HG03045 (cell line): ENCODE results near the gene FUT9.

Source experiments
- ATAC-seq: cut with Tn5 transposase; IDR thresholded peaks from one replicate; pipeline ENCODE4 v1.9.1; 2021; ENCODE audit warnings: mild to moderate bottlenecking, moderate library complexity; ENCODE audit not compliant: unreplicated experiment

FUT9 gene

DNA sequence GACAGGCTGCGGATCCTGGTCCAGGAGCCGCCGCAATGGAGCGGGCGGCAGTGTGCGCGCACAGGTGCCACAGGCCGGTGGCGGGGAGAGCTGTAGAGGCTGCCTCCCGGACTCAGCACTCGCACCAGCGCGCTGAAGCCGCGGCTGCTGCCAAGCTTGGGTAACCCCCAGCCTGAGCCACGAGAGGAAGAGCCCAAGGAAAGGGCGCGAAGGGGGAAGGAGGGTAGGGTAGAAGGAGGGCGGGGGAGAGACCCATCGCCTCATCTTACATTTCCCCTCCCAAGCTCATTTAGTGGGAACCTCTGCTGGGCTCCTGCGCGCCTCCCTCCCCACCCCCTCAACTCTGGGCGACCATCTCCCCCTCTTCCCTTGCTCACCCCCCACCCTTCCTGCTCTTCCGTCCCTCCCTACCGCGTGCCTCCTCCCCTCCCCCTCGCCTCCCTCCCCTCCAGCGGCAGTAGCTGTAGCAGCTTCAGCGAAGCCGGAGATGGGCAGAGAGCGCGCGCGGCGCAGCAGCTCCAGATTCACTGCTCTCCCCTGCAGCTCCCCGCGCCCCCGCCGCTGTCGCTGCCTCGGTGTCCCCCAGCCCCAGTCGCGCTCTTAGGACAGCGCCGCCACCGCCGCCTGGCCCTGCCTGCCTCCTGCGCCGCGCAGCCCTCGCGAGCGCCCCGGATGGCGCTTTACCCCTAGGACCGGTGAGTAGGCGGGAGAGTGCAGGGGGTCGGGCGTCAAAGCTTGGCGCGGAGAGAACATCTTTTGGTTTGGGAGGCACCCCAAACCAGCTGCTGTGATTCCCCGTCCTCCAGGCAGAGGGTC lies at the start of gene FUT9:
Gene FUT9, plus strand, starts transcription at position 457 of the 816 bp plus-strand sequence. CDS start 187,182 bp downstream, outside the sequence.
- no peak for ATAC-seq

DNA sequence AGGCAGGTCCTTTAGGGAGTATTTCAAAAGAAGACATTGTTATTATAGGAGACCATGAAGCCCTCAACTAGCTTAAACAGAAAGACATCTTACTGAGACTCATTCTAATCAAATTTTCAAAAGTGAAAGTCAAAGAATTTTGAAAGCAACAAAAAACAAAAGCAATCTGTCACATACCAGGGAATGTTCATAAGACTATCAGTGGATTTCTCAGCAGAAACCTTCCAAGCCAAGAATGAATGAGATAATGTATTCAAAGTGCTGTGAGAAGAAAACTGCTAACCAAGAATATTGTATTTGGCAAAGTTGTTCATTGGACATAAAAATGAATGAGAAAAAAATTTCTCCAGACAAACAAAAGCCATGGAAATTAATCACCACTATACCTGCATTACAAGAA lies 48.2 kb upstream of the FUT9 start:
- ATAC-seq, result no peak

- no peak for ATAC-seq
Measured at GRCh38 chr6:95973976-95974375, 41.8 kb upstream of the FUT9 start.

GRCh38 chr6:95978230-95978629 lies 37.5 kb upstream of the FUT9 start:
- ATAC-seq, result no peak

- no peak for ATAC-seq
Measured at GRCh38 chr6:95991906-95992305, 23.9 kb upstream of the FUT9 start.

DNA sequence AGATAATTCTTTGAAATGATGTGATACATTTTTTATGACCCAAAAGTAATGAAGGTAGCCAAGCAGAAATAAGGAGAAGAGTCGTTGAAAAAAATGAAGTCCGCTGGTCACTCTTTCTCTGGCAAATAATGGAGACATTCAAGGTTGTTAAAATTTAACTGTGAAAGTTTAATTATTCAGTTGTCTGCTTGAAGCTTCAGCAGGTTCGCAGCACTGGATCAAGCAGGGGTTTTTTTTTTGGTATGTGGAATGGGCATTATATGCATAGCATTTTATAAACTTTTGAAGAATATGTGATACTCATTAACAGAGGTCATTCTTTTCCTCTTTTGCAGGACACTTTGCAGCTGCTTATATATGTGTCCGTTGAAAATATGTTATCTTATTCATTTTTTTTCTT lies 21.6 kb upstream of the FUT9 start:
- no peak for ATAC-seq

- ATAC-seq, result no peak
Measured at GRCh38 chr6:95998133-95998532, 17.6 kb upstream of the FUT9 start.

DNA sequence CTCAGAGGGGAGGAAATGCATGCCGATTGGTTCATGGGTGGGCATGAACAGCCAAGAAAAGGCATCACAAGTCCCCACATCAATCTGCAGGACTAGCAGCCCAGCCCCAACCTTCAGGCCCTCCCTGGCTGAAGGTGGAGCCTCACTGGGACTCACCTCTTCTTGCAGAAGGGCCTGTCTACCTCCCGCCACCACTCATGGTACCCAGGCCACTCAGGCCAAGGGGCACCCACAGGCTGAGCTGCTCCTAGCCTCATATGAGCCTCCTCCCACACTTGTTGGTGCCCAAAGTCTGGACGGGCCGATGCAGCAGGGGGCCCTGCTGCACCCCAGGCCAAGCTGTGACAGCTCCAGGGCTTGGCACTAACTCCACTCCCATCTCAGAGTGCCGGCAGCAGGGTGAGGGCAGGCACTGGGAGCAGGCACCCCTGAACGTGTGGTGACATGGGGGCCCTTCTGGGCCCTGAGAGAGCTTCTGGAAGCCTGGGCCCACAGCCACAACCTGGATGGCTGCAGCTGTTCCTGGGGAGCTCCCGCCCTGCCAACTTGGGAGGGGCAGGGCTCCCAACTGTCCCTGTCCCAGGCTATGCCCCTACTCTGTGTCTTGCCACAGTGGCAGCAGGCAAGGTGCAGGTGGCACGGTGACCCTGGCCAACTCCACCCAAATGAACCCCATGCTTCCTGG lies 13.7 kb upstream of the FUT9 start:
- ATAC-seq, result no peak

DNA sequence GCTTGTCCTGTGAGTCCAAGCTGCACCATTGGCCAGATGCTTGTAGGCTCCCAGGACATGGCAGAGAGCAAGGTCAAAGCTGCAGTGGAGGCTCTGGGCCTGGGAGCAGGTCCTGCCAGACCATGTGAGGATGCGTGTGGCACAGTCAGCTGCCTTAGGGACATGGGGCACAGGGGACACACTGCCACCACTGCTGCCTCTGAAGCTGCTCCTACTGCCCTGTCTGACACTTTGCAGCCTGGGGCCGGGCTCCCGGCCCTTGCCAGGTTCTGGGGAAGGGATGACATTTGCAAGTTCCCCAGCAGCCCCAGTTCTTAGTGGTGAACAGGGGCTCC lies 13.2 kb upstream of the FUT9 start:
- ATAC-seq, result no peak

DNA sequence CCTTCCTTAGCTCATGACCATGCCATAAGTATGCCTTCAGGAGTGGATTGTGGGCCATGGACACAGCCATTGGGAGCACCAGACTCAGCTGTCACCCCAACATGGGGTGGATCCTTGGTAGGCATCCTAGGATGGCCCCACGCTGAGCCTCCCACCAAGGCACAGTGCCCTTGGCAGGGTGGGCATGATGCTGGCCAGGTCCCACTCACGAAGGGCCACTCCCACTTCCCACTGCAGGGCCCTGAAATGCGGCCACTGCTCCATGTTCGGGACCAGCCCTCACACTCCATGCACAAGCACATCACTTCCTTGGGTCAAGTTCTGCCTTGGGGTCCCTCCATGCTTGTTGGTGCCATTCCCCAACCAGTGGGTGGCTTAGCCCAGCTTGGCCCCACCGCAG lies 12.9 kb upstream of the FUT9 start:
- no peak for ATAC-seq

DNA sequence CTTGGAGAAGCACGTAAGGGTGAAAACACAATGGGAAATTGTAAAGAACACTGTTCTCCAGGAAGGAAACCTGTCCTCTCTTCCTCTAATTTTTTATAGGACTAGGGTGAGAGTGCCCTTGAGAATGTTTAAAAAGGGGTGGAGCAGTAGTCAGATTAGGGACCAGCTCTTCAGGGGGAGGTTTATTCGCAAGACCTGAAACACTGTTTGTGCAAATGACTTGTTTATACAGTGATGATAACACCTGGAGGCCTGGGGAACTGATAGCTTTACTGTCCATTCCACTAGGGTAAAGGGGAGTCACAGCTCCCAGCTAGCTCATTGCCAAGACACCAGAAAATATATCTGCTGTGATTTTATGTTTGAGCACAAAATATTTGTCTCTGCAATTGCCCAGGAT lies 8.1 kb upstream of the FUT9 start:
- no peak for ATAC-seq

- ATAC-seq, result no peak
Measured at GRCh38 chr6:96013531-96013930, 2.2 kb upstream of the FUT9 start.

- no peak for ATAC-seq
Measured at GRCh38 chr6:96014846-96015517, 792 bp upstream of the FUT9 start.

- ATAC-seq, result no peak
Measured at GRCh38 chr6:96016334-96017069, 728 bp downstream of the FUT9 start.

GRCh38 chr6:96017070-96017359 lies 1.2 kb downstream of the FUT9 start:
- ATAC-seq, result no peak

DNA sequence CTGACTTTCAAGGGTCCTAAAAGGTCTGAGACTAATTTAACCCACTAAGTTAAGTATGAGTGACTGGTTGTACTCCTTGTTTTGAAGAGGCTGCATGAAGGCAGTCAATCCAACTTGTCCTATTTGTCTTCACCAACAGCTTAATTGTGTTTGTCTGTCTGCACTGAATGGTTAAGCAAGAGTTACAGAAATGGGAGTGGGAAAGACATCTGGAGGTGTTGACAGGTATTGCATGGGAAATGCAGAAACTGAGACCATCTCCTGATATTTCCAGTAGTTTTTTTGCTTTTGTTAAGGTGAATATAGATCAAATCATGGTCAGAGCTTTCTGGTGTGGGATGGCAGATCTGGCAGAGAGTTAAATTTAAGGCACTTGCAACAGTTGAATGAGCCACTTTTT lies 6.5 kb downstream of the FUT9 start:
- ATAC-seq, result no peak

- no peak for ATAC-seq
Measured at GRCh38 chr6:96032661-96033060, 16.9 kb downstream of the FUT9 start.

DNA sequence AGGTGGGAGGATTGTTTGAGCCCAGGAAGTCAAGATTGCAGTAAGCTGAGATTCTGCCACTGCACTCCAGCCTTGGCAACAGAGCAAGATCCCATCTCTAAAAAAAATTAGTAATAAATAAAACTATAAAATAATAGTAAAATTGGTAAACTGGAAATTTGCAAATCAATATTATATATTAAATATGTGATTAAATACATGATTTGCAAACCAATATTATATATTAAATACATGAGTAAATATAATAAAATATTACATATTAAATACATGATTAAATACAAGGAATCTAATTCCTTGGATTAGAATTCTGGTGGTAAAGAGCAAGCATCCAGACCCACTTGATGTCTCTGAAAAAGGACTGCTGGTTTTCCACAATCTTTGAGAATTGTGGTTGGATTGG lies 35.8 kb downstream of the FUT9 start:
- no peak for ATAC-seq

- no peak for ATAC-seq
Measured at GRCh38 chr6:96058082-96058481, 42.3 kb downstream of the FUT9 start.

DNA sequence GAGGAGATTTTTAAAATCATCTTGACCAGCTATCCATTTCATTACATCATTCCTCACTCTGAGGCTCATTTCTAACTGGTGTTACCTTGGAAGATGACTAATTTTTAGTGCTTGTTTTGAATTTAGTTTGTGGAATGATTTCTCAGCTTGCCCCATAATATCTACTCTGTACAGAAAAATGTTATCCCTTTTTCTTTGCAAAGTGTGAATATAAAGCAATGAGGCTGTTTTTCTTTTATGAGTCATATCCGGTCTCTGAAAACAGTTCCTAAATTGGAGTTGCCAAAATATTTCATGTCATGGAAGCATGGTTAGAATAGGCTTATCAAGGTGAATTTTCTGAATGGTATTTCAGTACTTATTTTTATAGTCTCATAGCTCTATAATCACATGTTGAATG lies 43.8 kb downstream of the FUT9 start:
- no peak for ATAC-seq

GRCh38 chr6:96060249-96060648 lies 44.5 kb downstream of the FUT9 start:
- no peak for ATAC-seq

DNA sequence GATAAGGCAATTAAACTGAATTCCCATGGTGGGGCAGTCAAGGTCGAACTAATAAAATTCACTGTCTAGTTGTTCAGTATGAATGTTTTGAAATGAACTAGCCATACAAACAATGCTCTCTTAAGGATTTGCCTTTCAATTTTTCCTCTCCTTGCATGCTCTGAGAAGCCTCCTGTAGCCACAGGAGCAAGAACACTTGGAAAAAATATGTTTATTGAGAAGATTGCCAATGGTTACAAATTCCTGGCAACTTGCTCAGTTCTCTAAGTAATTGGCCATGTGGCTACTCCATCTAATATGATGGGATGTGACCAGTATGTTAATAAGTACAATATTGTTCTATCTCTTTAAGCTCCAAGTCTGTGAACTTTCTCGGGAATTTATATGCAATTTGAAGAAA lies 49.4 kb downstream of the FUT9 start:
- no peak for ATAC-seq
